Trophoblast cell (in vitro differentiated cells and primary cell): ENCODE measurements around the gene TMEM214.
"Not testable (repeated sequence)": the region's sequence is repeated elsewhere in the genome, so short reads cannot be mapped to it uniquely, and the experiment has no call there.

Experiments used
- DNase-seq, 2 donors: peaks; one replicate each; pipeline ENCODE4 v3.0.0-alpha.2; 2016
- H2AFZ ChIP-seq: 2 replicates; pipeline ENCODE4 v1.6.1; 2013; ENCODE audit warnings: low read length, moderate library complexity, mild to moderate bottlenecking; ENCODE audit not compliant: insufficient read depth, poor library complexity
- H2AK5ac ChIP-seq: 2 replicates; pipeline ENCODE4 v1.6.1; 2013; ENCODE audit warnings: mild to moderate bottlenecking, low read length
- H2BK120ac ChIP-seq: 2 replicates; pipeline ENCODE4 v1.6.1; 2013; ENCODE audit warnings: low read length, mild to moderate bottlenecking, moderate library complexity; ENCODE audit not compliant: insufficient read depth, poor library complexity
- H2BK12ac ChIP-seq: 2 replicates; pipeline ENCODE4 v1.6.1; 2013; ENCODE audit warnings: mild to moderate bottlenecking, low read length, moderate library complexity
- H2BK5ac ChIP-seq: 2 replicates; pipeline ENCODE4 v1.6.1; 2013; ENCODE audit warnings: low read length, low read depth, moderate library complexity, mild to moderate bottlenecking; ENCODE audit not compliant: poor library complexity
- H3K14ac ChIP-seq: 2 replicates; pipeline ENCODE4 v1.6.1; 2013; ENCODE audit warnings: mild to moderate bottlenecking, low read length
- H3K18ac ChIP-seq: 2 replicates; pipeline ENCODE4 v1.6.1; 2013; ENCODE audit warnings: mild to moderate bottlenecking, low read length
- H3K23ac ChIP-seq: 2 replicates; pipeline ENCODE4 v1.6.1; 2013; ENCODE audit warnings: low read length
- H3K27ac ChIP-seq: 2 replicates; pipeline ENCODE4 v1.5.1; 2013; ENCODE audit warnings: low read depth, mild to moderate bottlenecking, inconsistent platforms, low read length, moderate library complexity
- H3K27me3 ChIP-seq: 2 replicates; pipeline ENCODE4 v1.6.1; 2013; ENCODE audit warnings: inconsistent platforms, mild to moderate bottlenecking, low read length, moderate library complexity; ENCODE audit not compliant: insufficient read depth
- H3K36me3 ChIP-seq, 2 experiments: 1 replicate in 1 of 2; 2 replicates in 1 of 2; pipeline ENCODE4 v1.6.1; 2013; ENCODE audit warnings: low read length in 2 of 2, mild to moderate bottlenecking in 2 of 2, moderate library complexity in 1 of 2; ENCODE audit not compliant: insufficient read depth in 2 of 2, control insufficient read depth in 1 of 2
- H3K4ac ChIP-seq: 2 replicates; pipeline ENCODE4 v1.6.1; 2013; ENCODE audit warnings: low read depth, mild to moderate bottlenecking, low read length, moderate library complexity
- H3K4me1 ChIP-seq, 2 experiments: 1 replicate in 1 of 2; 2 replicates in 1 of 2; pipeline ENCODE4 v1.6.1; 2013; ENCODE audit warnings: low read length in 2 of 2, mild to moderate bottlenecking in 2 of 2, moderate library complexity in 1 of 2; ENCODE audit not compliant: insufficient read depth in 2 of 2, control insufficient read depth in 1 of 2
- H3K4me2 ChIP-seq: 2 replicates; pipeline ENCODE4 v1.6.1; 2013; ENCODE audit warnings: inconsistent platforms, mild to moderate bottlenecking, low read length, moderate library complexity
- H3K4me3 ChIP-seq: 2 replicates; pipeline ENCODE4 v1.5.1; 2013; ENCODE audit warnings: mild to moderate bottlenecking, low read depth, low read length, inconsistent platforms
- H3K79me1 ChIP-seq: one replicate; pipeline ENCODE4 v1.6.1; 2013; ENCODE audit warnings: low read length
- H3K79me2 ChIP-seq: 2 replicates; pipeline ENCODE4 v1.6.1; 2013; ENCODE audit warnings: low read length, mild to moderate bottlenecking; ENCODE audit not compliant: control insufficient read depth, insufficient read depth, poor library complexity
- H3K9ac ChIP-seq: 2 replicates; pipeline ENCODE4 v1.6.1; 2013; ENCODE audit warnings: mild to moderate bottlenecking, low read length
- H3K9me3 ChIP-seq: 2 replicates; pipeline ENCODE4 v1.6.1; 2013; ENCODE audit warnings: low read depth, mild to moderate bottlenecking, control low read depth, inconsistent platforms, low read length; ENCODE audit not compliant: insufficient read depth
- H4K12ac ChIP-seq: 2 replicates; pipeline ENCODE4 v1.6.1; 2013; ENCODE audit warnings: low read depth, mild to moderate bottlenecking, low read length, moderate library complexity
- H4K8ac ChIP-seq: 2 replicates; pipeline ENCODE4 v1.6.1; 2013; ENCODE audit warnings: low read depth, mild to moderate bottlenecking, low read length, moderate library complexity
- H4K91ac ChIP-seq: one replicate; pipeline ENCODE4 v1.6.1; 2013; ENCODE audit warnings: low read depth, mild to moderate bottlenecking, low read length, moderate library complexity
- WGBS: extraction: QIAGEN DNeasy Blood & Tissue Kit; methylation state at CpG from one replicate; pipeline ENCODE4 v1.1.7; 2013; ENCODE audit warnings: missing lambda C conversion rate; ENCODE audit not compliant: insufficient read length, insufficient coverage; ENCODE audit errors: extremely low coverage; 5-methylcytosine and 5-hydroxymethylcytosine counted together

TMEM214 gene

GRCh38 chr2:27075566-27075871, 42.8 kb downstream of the TMEM214 start:
- not testable (repeated sequence) for H2BK120ac ChIP-seq, H2AFZ ChIP-seq, H3K4ac ChIP-seq, H2BK5ac ChIP-seq, H3K4me2 ChIP-seq, H2BK12ac ChIP-seq, H3K27ac ChIP-seq, H3K4me3 ChIP-seq, H4K91ac ChIP-seq, H3K27me3 ChIP-seq, H3K23ac ChIP-seq, H3K9ac ChIP-seq, H4K8ac ChIP-seq, H3K14ac ChIP-seq, H3K36me3 ChIP-seq, DNase-seq, H2AK5ac ChIP-seq, H4K12ac ChIP-seq, H3K9me3 ChIP-seq, H3K18ac ChIP-seq
- Histone ChIP-seq H3K79me1 (peaks cover 19% of the 10 kb centered on the region), H3K4me1 (peaks cover 6 to 10% of the 10 kb centered on the region in 2 experiments), H3K79me2 (peaks cover 15% of the 10 kb centered on the region)
- no CpG with 5 or more reads among the region's 6 CpGs for WGBS

- Histone ChIP-seq H3K79me1 (peaks cover 13% of the 10 kb centered on the region), H4K8ac (no peak overlapping the region), H2BK120ac (no peak overlapping the region), H3K4me1 (peaks cover 6 to 11% of the 10 kb centered on the region in 2 experiments), H3K14ac (no peak overlapping the region), H2AFZ (no peak overlapping the region), H3K36me3 (no peaks in the 10 kb centered on the region), H3K79me2 (peaks cover 7% of the 10 kb centered on the region), H2BK12ac (no peak overlapping the region), H4K12ac (no peak overlapping the region), H3K27ac (no peak overlapping the region), H3K23ac (no peak overlapping the region), H4K91ac (no peak overlapping the region), H3K9me3 (no peaks in the 10 kb centered on the region), H3K18ac (no peak overlapping the region), H3K27me3 (no peaks in the 10 kb centered on the region), H2AK5ac (no peak overlapping the region), H3K9ac (no peak overlapping the region), H3K4me2 (no peak overlapping the region), H2BK5ac (no peak overlapping the region), H3K4me3 (no peak overlapping the region), H3K4ac (no peak overlapping the region)
- no peak for DNase-seq
- no CpG with 5 or more reads among the region's 4 CpGs for WGBS
Observed at GRCh38 chr2:27076323-27076722, 43.6 kb downstream of the TMEM214 start.

GRCh38 chr2:27077231-27077630, 44.5 kb downstream of the TMEM214 start:
- H3K4me3 ChIP-seq: no peak overlapping the region
- H2BK120ac ChIP-seq: no peak overlapping the region
- H3K14ac ChIP-seq: no peak overlapping the region
- H3K9ac ChIP-seq: no peak overlapping the region
- no peaks in the 10 kb centered on the region for H3K9me3 ChIP-seq
- H4K12ac ChIP-seq: no peak overlapping the region
- no peak overlapping the region for H4K8ac ChIP-seq
- H2BK12ac ChIP-seq: no peak overlapping the region
- no peak overlapping the region for H3K18ac ChIP-seq
- no peak overlapping the region for H3K4ac ChIP-seq
- H3K27ac ChIP-seq: no peak overlapping the region
- H3K23ac ChIP-seq: no peak overlapping the region
- peaks cover 10% of the 10 kb centered on the region for H3K79me1 ChIP-seq
- H3K4me1 ChIP-seq: peaks cover 7 to 12% of the 10 kb centered on the region in 2 experiments
- H3K36me3 ChIP-seq: no peaks in the 10 kb centered on the region
- no peak overlapping the region for H3K4me2 ChIP-seq
- WGBS: no CpG with 5 or more reads among the region's 7 CpGs
- H4K91ac ChIP-seq: no peak overlapping the region
- H3K79me2 ChIP-seq: peaks cover 2% of the 10 kb centered on the region
- H2AK5ac ChIP-seq: no peak overlapping the region
- DNase-seq: no peak
- no peak overlapping the region for H2BK5ac ChIP-seq
- no peak overlapping the region for H2AFZ ChIP-seq
- no peaks in the 10 kb centered on the region for H3K27me3 ChIP-seq

- Histone ChIP-seq H2BK5ac (no peak within 1 kb of the TSS), H2AK5ac (no peak within 1 kb of the TSS), H4K12ac (no peak within 1 kb of the TSS), H3K4me2 (no peak within 1 kb of the TSS), H3K36me3 (no peaks in the 10 kb centered on the region), H3K9ac (no peak within 1 kb of the TSS), H3K79me1 (peaks cover 3% of the 10 kb centered on the region), H2BK120ac (no peak within 1 kb of the TSS), H4K91ac (peak within 1 kb of the TSS; percentile 18), H3K4ac (no peak within 1 kb of the TSS), H3K27ac (no peak within 1 kb of the TSS), H3K9me3 (no peaks in the 10 kb centered on the region), H3K4me1 (peaks cover 3 to 8% of the 10 kb centered on the region in 2 experiments), H3K4me3 (no peak within 1 kb of the TSS), H3K14ac (no peak within 1 kb of the TSS), H2AFZ (no peak within 1 kb of the TSS), H3K27me3 (no peaks in the 10 kb centered on the region), H3K23ac (no peak within 1 kb of the TSS), H2BK12ac (no peak within 1 kb of the TSS), H4K8ac (peak within 1 kb of the TSS; percentile 32), H3K79me2 (peaks cover 2% of the 10 kb centered on the region), H3K18ac (no peak within 1 kb of the TSS)
- WGBS: no CpG with 5 or more reads among the region's 41 CpGs
- no peak for DNase-seq
Observed at GRCh38 chr2:27078267-27079194, 45.8 kb downstream of the TMEM214 start, which contains the start of gene EMILIN1. Gene EMILIN1, plus strand, starts transcription at chr2:27078615. Its CDS starts 451 bp downstream, at chr2:27079066.
